NOMO-1 treated with DMSO at 0.1 percent for 48 hours (cell line): ENCODE data around the gene ATP1B2.
"Not testable (repeated sequence)": the region's sequence is repeated elsewhere in the genome, so short reads cannot be mapped to it uniquely, and the experiment has no call there.

Experiments used
- DNase-seq: peaks from one replicate; lab custom pipeline; 2025; ENCODE audit not compliant: unreplicated experiment; lab: John Stamatoyannopoulos, UW

The ATP1B2 gene

GRCh38 chr17:7633093-7633492 lies 17.6 kb upstream of the ATP1B2 start:
- DNase-seq = no peak

DNA sequence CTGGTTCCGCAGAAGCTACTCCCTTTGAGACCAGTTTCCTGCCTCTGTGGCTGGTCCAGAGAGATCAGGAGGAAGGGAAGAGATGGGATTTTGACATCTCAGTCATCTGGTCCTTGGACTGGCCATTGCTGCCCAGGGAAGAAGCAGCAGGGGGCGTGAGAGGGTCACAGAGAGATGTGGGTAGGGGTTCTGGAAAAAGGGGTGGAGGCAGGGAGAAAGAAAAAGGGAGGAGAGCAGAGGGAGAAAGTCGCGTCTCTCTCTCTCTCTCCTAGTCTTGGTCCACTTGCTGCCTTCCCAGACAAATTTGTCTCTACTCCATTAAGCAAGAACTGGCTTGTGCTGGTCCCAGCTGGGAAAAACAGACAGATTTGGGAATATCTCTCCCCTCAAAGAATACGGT lies 16.3 kb upstream of the ATP1B2 start:
- DNase-seq = peak; percentile 21

DNA sequence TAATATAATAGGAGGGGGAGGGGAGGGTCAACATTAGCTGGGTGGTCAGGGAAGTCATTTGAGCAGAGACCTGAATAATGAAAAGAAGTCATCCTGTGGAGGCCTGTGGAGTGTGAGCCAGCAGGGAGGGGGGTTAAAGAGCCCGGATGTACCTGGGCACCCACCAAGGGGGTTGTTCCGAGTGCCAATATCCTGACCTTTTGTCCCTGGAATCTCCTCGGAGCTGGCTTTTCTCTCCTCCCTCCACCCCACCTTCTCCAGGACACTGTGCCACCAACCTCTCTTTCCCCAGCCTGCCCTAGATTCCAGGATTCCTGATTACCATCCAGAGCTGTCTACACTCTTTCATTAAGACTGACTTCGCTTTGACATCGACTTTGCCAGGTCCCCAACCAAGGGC lies 14.6 kb upstream of the ATP1B2 start:
- DNase-seq = no peak

DNA sequence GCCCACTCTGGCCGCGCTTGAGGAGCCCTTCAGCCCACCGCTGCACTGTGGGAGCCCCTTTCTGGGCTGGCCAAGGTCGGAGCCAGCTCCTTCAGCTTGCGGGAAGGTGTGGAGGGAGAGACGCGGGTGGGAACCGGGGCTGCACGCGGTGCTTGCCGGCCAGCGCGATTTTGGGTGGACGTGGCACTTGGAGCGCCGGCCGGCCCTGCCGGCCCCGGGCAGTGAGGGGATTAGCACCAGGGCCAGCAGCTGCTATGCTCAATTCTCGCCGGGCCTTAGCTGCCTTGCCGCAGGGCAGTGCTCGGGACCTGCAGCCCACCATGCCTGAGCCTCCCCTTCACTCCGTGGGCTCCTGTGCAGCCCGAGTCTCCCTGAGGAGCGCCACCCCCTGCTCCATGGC lies 9.9 kb upstream of the ATP1B2 start:
- DNase-seq = no peak

DNA sequence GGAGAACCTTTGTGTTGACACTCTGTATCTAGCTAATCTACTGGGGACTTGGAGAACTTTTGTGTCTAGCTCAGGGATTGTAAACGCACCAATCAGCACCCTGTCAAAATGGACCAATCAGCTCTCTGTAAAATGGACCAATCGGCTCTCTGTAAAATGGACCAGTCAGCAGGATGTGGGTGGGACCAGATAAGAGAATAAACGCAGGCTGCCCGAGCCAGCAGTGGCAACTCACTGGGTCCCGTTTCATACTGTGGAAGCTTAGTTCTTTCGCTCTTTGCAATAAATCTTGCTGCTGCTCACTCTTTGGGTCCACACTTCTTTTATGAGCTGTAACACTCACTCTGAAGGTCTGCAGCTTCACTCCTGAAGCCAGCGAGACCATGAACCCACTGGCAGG lies 9.1 kb upstream of the ATP1B2 start:
- not testable (repeated sequence) for DNase-seq

DNA sequence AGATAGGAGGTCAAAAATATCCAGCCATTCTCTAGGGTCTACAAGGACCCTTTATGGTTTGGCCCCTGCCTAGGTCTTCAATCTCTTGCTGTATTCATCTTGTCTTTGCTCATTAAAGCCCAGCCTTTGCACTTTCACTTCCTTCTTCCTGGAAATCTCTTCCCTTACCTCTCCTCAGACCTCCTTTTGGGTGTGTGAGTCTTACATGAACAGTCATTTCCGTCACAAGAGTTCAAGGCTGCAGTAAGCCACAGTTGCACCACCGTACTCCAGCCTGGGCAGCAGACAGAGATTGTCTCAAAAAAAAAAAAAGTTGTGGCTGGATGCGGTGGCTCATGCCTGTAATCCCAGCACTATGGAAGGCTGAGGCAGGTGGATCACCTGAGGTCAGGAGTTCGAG lies 6.0 kb upstream of the ATP1B2 start:
- peak; percentile 97 for DNase-seq

- DNase-seq = no peak
These were observed 4.3 kb upstream of the ATP1B2 start for GRCh38 chr17:7646457-7646856.

DNA sequence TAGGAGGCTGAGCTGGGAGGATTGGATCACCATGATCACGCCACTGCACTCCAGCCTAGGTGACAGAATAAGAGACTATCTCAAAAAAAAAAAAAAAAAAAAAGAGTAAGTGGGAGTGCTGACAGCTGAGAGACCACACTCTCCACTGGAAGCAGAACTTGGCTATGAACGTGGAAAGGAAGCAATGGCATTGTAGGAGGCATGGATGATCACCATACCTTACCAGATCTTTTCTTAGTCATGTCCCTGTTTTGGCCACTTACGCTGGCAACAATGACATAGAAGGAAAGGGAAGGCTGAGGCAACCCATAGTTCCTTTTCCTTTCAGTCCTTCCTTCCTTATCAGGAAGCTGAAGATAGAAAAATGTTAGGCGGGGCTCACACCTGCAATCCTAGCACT lies 3.7 kb upstream of the ATP1B2 start:
- no peak for DNase-seq

DNA sequence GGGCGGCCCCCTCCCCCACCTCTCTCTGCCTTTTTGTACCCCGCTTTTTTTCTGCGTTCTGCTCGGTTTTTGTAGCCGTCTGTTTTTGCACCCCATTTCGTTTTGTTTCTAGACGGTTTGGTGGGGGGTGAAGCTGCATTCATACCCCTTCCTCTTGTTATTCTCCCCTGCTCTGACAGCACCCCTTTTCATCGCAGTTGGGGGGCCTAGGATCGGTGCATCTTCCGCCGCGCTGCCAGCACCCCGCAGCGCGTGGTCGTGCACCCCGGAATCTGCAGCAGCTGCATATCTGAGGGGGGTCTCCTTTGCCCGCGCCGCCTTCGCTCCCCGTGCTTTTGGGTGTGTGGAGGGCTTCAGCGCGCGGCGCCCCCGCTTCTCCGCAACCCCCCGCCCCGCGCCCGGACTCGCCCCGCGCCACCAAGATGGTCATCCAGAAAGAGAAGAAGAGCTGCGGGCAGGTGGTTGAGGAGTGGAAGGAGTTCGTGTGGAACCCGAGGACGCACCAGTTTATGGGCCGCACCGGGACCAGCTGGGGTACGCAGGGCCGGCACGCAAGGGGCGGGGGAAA lies 455 bp downstream of the ATP1B2 start:
- no peak for DNase-seq

GRCh38 chr17:7651665-7652387 lies 1.1 kb downstream of the ATP1B2 start:
- DNase-seq = no peak

GRCh38 chr17:7652388-7653356 lies 1.9 kb downstream of the ATP1B2 start:
- no peak for DNase-seq

GRCh38 chr17:7654832-7655540 lies 4.3 kb downstream of the ATP1B2 start:
- DNase-seq = no peak

DNA sequence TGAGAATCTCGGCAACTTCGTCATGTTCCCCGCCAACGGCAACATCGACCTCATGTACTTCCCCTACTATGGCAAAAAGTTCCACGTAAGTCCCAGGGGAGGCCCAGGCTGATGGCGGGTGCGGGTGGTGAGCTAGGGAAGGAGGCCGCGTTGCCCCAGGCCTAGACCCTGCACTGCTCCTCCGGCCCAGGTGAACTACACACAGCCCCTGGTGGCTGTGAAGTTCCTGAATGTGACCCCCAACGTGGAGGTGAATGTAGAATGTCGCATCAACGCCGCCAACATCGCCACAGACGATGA lies 4.8 kb downstream of the ATP1B2 start:
- no peak for DNase-seq

- no peak for DNase-seq
These were observed 6.4 kb downstream of the ATP1B2 start for GRCh38 chr17:7656958-7657609.

DNA sequence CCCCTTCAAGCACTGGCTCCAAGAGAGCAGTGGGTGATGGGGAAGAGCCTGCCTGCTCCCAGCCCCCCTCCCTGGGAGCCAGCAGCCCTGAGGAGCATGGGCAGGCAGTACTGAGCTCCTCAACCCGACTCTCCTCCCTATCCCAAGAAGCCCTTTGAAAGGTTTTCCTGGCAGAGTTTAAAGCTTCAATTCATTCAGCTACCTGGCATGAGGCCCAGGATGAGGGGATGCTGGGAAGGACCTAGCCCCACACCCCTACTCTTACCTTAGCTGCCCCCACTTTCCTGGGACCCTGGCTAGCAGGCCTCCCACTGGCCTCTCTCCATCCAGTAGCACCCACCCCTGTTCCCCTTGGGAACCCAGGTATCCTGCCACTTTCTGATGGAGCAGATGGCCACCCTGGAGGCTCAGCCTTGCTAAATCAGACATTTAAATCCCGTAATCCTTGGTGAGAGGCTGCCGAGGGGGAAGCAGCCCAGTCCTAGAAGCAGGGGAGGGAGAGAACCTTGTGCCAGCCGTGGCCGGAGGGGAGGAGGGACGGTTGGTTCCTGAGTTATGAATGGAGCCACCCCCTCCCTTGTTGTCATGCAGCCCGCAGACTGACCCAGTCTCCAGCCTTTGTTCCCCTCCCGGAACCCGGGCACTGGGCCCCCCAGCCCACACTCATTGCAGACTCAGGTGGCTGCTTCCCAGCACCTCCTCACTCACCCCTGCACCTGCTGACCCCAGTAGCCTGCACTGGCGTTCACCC lies 17.1 kb downstream of the ATP1B2 start:
- no peak for DNase-seq

DNA sequence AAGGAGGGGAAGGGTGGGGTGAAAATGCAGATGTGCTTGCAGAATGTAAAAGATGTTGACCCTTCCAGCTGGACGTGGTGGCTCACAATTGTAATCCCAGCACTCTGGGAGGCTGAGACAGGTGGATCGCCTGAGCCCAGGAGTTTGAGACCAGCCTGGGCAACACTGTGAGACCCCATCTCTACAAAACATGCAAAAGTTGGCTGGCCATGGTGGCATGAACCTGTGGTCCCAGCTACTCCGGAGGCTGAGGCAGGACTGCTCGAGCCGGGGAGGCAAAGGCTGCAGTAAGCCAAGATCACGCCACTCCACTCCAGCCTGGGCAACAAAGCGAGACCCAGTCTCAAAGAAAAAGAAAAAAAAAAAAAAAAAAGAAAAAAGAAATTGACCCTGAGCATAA lies 17.8 kb downstream of the ATP1B2 start:
- no peak for DNase-seq

DNA sequence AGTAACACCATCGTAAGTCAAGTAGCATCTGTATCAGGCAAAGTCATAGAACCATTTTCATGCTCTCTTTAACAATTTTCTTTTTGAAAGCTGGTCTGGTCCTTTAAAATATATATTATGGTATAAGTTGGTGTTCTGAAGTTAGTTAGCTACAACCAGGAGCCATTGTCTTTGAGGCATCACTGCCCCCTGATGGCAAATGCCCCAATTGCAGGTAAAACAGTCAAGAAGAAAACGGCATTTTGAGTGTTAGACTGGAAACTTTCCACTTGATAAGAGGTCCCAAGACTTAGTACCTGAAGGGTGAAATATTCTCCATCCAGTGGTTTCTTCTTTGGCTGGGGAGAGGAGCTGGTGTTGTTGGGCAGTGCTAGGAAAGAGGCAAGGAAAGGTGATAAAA lies 22.5 kb downstream of the ATP1B2 start:
- peak; percentile 19 for DNase-seq

GRCh38 chr17:7674934-7675333 lies 24.2 kb downstream of the ATP1B2 start:
- no peak for DNase-seq

DNA sequence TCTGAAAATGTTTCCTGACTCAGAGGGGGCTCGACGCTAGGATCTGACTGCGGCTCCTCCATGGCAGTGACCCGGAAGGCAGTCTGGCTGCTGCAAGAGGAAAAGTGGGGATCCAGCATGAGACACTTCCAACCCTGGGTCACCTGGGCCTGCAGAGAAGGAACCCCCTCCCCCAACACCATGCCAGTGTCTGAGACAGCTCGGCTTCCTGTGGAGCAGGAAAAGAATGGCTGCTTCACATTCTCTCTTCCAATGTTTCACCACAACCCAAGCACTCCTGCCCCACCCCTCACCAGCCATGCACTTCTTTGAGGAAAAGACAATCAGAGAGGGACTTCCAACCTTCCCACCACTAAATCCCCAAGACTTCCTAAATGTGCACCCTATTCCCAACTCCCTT lies 25.8 kb downstream of the ATP1B2 start:
- DNase-seq = no peak

- no peak for DNase-seq
These were observed 26.8 kb downstream of the ATP1B2 start for GRCh38 chr17:7677388-7678067.
